Esophagus muscularis mucosa (tissue), 4 donors: ENCODE measurements around the gene CHD1L.

Experiments used
- EP300 ChIP-seq: sonication (generic); formaldehyde crosslinking; IDR thresholded peaks from one replicate; pipeline ENCODE4 v1.6.1; 2017; ENCODE audit warnings: antibody characterized with exemption
- POLR2A ChIP-seq: fragments of 450-650 bp; IDR thresholded peaks from one replicate; pipeline ENCODE4 v1.6.1; 2017; ENCODE audit warnings: antibody characterized with exemption, moderate library complexity, mild to moderate bottlenecking, low read depth
- POLR2AphosphoS5 ChIP-seq, 2 donors: sonication (generic); formaldehyde crosslinking; IDR thresholded peaks; one replicate each; pipeline ENCODE4 v1.6.1; 2017; ENCODE audit warnings: antibody characterized with exemption in 2 of 2
- TF ChIP-seq, protein P1 (sequence below), 3 experiments: fragments of 200-600 bp in 2 of 3; fragments of 450-650 bp in 1 of 3; sonication (generic) in 2 of 3; IDR thresholded peaks; one replicate each; pipeline ENCODE4 v1.5.1; 2017 to 2019; ENCODE audit warnings: antibody characterized with exemption in 3 of 3, mild to moderate bottlenecking in 2 of 3, moderate library complexity in 1 of 3

GRCh38 chr1:147216124-147216523, 26.4 kb upstream of the CHD1L start:
- TF ChIP-seq, protein P1, sequence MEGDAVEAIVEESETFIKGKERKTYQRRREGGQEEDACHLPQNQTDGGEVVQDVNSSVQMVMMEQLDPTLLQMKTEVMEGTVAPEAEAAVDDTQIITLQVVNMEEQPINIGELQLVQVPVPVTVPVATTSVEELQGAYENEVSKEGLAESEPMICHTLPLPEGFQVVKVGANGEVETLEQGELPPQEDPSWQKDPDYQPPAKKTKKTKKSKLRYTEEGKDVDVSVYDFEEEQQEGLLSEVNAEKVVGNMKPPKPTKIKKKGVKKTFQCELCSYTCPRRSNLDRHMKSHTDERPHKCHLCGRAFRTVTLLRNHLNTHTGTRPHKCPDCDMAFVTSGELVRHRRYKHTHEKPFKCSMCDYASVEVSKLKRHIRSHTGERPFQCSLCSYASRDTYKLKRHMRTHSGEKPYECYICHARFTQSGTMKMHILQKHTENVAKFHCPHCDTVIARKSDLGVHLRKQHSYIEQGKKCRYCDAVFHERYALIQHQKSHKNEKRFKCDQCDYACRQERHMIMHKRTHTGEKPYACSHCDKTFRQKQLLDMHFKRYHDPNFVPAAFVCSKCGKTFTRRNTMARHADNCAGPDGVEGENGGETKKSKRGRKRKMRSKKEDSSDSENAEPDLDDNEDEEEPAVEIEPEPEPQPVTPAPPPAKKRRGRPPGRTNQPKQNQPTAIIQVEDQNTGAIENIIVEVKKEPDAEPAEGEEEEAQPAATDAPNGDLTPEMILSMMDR (IDR thresholded peaks at IDR 0.05) = no peak
- TF ChIP-seq POLR2AphosphoS5 (IDR thresholded peaks at IDR 0.05) (no peak), POLR2A (no peak), EP300 (no peak)
